GM21360 (cell line): ENCODE data around the gene TOR4A.
"Not testable (repeated sequence)": the region's sequence is repeated elsewhere in the genome, so short reads cannot be mapped to it uniquely, and the experiment has no call there.

ENCODE experiments used
- ATAC-seq: cut with Tn5 transposase; IDR thresholded peaks from one replicate; pipeline ENCODE4 v1.9.1; 2021; ENCODE audit warnings: mild to moderate bottlenecking, moderate library complexity; ENCODE audit not compliant: unreplicated experiment

Gene TOR4A

DNA sequence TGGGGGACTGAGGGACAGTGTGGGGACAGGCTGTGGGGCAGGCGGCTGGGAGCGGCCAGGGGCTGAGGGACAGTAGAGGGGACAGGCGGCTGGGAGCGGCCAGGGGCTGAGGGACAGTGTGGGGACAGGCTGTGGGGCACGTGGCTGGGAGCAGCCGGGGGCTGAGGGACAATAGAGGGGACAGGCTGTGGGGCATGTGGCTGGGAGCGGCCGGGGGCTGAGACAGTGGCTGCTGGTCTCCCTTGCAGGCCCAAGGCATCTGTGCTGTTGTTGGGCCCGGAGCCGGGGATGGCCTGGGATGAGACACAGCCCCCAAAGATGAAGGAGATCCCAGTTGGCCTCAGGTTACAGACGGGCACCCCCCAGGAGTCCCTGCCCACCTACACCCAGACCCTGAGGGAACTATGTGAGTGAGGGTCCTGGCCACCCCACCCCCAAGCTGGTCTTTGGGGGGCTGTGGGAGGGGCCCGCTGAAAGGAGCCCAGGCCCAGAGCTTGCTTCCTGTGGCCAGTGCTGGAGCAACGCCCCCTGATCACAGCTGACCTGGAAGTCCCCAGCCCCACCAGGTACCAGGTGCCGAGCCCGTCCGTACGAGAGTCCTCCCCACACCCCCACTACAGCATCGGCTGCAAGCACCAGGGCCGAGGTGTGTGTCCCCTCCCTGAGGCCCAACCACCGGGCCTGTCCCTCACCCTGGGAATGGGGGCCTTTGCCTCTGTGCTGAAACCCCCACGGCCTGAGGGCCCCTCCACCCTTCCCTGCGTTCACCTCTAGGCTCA lies 25.8 kb upstream of the TOR4A start:
- no peak for ATAC-seq

GRCh38 chr9:137252555-137253506 lies 24.7 kb upstream of the TOR4A start:
- no peak for ATAC-seq

- no peak for ATAC-seq
Measured at GRCh38 chr9:137253717-137254623, 23.6 kb upstream of the TOR4A start.

DNA sequence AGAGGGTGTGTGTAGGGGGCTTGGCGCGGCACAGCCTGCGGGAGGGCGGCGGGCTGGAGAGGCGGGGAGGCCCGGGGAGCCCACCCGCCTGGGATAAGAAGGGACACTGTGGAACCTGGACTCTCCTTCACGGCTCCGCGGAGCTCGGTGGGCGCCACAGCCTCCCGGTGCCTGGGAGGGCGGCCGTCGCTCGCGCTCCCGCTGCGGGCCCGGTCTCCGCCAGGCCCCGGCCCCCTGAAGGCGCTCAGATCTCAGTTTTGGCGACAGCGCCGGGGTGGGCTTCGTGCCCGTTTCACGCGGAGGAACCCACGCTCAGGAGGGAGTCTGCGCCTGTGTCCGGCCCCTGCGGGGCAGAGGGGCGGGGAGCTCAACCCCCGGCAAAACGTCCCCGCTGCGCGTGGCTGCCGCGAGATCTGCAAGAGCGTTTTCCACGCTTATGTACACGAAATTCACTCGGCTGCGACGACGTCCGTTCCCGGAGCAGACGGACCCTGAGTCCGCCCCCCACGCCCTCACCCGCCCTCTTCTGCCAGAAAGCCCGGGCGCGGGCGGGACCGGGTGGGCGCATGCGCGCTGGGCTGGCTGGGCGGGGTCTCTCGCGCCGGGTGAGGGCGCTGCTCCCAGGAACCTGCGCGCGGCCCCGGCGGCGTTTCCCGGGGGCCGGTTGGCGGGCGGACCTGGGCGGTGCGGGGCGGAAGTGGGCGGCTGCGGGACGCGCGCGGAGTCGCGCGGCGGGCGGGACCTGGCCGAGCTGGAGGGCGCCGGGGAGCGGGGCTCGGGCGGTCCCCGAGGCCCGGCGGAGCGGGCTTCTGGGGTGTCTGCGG lies 22.7 kb upstream of the TOR4A start, which contains the start of gene NELFB:
NELFB (plus strand) TSS at position 704 of the 824 bp plus-strand sequence.
- ATAC-seq = peak; percentile 65

GRCh38 chr9:137255448-137256114 lies 21.9 kb upstream of the TOR4A start:
- peak; percentile 5 for ATAC-seq

DNA sequence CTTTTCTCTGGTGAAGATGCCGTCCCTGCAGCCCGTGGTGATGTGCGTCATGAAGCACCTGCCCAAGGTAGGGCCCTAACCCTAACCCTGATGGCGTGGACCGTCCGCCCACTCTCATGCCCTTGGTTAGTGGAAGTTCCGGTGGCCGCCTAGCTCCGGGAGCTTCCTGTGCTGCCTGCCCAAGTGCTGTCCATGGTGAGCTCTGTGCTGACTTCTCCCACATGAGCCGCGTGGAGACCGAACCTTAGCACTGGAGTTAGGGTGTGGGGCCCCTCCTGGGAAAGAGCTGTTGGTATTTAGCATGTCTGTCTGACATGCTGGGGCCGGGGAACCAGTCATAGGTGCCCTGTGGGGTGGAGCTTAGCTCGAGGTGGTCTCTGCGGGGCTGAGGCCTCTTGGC lies 21.2 kb upstream of the TOR4A start:
- no peak for ATAC-seq

DNA sequence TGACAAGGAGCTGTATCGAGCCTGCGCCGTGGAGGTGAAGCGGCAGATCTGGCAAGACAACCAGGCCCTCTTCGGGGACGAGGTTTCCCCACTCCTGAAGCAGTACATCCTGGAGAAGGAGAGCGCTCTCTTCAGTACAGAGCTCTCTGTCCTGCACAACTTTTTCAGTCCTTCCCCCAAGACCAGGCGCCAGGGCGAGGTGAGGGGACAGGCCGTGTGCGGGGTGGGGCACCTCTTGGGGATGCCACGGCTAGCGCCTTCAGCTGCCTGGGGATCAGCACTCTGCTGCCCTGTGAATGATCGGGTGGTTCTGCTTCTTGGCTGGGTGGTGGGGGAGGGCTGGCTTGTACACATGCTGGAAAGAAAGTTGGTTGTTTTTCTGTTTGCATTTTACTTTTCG lies 20.7 kb upstream of the TOR4A start:
- ATAC-seq = no peak

- not testable (repeated sequence) for ATAC-seq
Measured at GRCh38 chr9:137262173-137262908, 15.2 kb upstream of the TOR4A start.

- ATAC-seq = no peak
Measured at GRCh38 chr9:137262909-137263285, 14.6 kb upstream of the TOR4A start.

DNA sequence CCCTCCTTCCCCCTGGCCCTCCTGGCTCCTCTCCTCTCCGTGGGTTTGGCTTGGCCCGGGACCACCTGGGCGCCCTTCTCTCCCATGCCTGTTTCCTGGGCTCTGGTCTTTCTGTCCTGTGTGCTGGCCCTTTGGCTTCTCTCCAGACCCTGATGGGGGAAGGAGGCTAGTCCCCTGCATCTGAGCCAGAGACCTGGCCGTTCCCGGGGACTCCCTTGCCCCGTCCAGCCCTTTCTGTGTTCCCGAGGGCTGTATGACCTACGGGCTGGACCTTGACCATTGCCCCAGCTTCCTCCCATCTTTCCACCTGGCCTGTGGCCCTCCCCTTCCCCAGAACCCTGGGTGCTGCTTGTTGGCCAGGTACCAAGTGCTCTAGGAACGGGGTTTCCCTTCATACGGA lies 14.0 kb upstream of the TOR4A start:
- no peak for ATAC-seq

DNA sequence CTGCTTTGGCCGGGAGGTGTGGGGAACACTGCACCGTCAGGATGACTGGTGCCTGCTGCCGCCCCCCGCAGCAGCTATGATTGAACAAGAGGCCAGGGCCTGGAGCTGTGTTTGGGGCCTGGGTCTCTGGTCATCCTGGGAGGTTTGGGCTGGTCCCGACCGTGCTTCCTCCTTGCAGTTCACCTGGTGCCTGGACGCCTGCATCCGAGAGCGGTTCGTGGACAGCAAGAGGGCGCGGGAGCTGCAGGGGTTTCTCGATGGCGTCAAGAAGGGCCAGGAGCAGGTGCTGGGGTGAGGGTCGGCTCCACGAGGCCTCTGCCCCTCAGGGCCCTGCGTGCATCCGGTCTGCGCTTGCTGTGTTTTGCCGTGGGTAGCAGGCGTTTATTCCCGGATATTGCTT lies 13.5 kb upstream of the TOR4A start:
- no peak for ATAC-seq

GRCh38 chr9:137265496-137266161 lies 11.9 kb upstream of the TOR4A start:
- ATAC-seq = no peak

DNA sequence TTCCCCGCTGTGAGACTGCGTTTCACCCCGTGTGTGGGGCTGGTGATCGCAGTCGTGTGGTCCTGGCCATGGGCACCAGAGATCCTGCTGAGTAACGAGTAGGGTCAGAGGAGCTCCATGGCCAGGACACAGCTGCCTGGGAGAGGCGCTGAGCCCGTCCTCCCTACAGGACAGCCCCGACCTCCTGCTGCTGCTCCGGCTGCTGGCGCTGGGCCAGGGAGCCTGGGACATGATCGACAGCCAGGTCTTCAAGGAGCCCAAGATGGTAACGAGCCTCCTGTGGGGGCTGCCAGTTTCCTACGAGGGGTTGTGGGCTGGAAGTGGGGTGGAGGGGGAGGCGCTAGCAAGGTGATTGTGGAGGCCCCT lies 11.4 kb upstream of the TOR4A start:
- no peak for ATAC-seq

DNA sequence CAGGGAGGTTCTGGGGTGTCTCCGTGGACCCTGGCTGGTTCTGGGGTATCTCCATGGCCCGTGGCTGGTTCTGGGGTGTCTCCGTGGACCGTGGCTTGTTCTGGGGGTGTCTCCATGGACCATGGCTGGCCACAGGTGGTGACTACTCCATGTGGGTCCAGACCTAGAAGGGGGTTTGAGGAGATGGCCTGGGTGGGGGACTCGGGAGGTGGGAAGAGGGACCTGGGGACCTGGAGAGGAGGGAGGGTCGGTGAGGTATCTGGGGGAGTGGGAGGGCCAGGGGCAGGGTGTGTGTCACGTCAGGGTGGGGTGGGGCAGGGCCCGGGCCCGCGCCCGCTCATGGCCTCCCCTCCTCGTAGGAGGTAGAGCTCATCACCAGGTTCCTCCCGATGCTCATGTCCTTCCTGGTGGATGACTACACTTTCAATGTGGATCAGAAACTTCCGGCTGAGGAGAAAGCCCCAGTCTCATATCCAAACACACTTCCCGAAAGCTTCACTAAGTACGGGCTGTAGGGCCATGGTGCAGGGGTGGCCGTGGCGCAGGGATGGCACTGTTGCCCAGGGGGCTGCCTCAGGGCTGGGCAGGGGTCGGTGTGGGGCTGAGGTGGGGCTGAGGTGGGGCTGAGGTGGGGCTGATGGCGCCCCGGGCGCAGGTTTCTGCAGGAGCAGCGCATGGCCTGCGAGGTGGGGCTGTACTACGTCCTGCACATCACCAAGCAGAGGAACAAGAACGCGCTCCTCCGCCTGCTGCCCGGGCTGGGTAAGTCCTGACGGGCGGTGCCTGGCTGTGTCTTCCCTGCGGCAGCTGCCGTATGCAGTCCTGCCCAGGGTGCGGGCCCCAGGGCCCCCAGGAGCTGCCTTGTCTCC lies 10.7 kb upstream of the TOR4A start:
- ATAC-seq = no peak

DNA sequence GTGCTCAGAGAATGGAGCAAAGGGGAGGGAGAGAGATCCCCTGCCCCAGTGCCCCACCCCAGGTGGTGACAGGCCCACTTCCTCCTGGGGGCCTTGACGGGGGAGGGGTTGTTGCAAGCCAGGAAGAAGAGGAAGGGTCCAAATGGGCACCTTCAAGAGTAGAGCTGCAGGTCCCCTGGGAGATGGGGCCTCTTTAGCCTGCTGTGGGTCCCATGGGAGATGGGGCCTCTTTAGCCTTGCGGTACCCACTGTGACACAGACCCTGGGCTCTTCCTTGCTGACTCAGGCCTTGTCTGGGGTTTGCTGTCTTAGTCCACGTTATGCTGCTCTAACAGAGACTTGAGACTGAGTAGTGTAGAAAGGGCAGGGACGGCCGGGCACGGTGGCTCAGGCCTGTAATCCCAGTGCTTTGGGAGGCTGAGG lies 9.6 kb upstream of the TOR4A start:
- ATAC-seq = no peak

- ATAC-seq = no peak
Measured at GRCh38 chr9:137268538-137269201, 8.9 kb upstream of the TOR4A start.
